SU-DHL-6 (cell line): ENCODE results near the gene GKN1.

Source experiments
- H2AFZ ChIP-seq: fragments of 200-600 bp; sonication (generic); 2 replicates; pipeline ENCODE4 v1.6.1; 2014; ENCODE audit warnings: low read depth, mild to moderate bottlenecking, moderate library complexity, mixed read lengths, antibody characterized with exemption, low read length; ENCODE audit not compliant: severe bottlenecking
- H3F3A ChIP-seq: fragments of 200-600 bp; shearing (Covaris generic); 2 replicates; pipeline ENCODE4 v1.6.0; 2016; ENCODE audit warnings: antibody characterized with exemption, mild to moderate bottlenecking; ENCODE audit not compliant: insufficient read depth
- H3K27ac ChIP-seq: fragments of 200-600 bp; sonication (generic); 2 replicates; pipeline ENCODE4 v1.5.1; 2016; ENCODE audit warnings: low read depth, mild to moderate bottlenecking, low read length, moderate library complexity, mixed read lengths
- H3K27me3 ChIP-seq: fragments of 200-600 bp; sonication (generic), shearing (Covaris generic); 2 replicates; pipeline ENCODE4 v1.6.0; 2014; ENCODE audit warnings: mild to moderate bottlenecking, low read length
- H3K36me3 ChIP-seq: fragments of 200-600 bp; sonication (generic); 2 replicates; pipeline ENCODE4 v1.6.1; 2014; ENCODE audit warnings: mild to moderate bottlenecking, low read length, mixed read lengths
- H3K4me2 ChIP-seq: fragments of 300-600, 200-600 bp; shearing (Covaris generic), sonication (generic); 2 replicates; pipeline ENCODE4 v1.6.0; 2014; ENCODE audit warnings: low read length, low read depth, mild to moderate bottlenecking; ENCODE audit not compliant: poor library complexity, severe bottlenecking
- H3K4me3 ChIP-seq: fragments of 200-600 bp; sonication (generic); 2 replicates; pipeline ENCODE4 v1.5.1; 2014; ENCODE audit warnings: antibody characterized with exemption, low read length, mild to moderate bottlenecking, mixed read lengths; ENCODE audit not compliant: insufficient read depth, poor library complexity, severe bottlenecking
- H3K79me2 ChIP-seq: fragments of 200-600 bp; sonication (generic); 2 replicates; pipeline ENCODE4 v1.6.1; 2014; ENCODE audit warnings: mild to moderate bottlenecking, low read length, moderate library complexity; ENCODE audit not compliant: insufficient read depth
- H3K9ac ChIP-seq: fragments of 200-600 bp; sonication (generic); 2 replicates; pipeline ENCODE4 v1.7.0; 2014; ENCODE audit warnings: mild to moderate bottlenecking, low read length
- H3K9me2 ChIP-seq: fragments of 200-600 bp; sonication (generic); replicated peaks from 2 replicates; pipeline ENCODE4 v1.6.1; 2014; ENCODE audit warnings: low read length; ENCODE audit not compliant: insufficient read depth
- H3K9me3 ChIP-seq: fragments of 200-600 bp; sonication (generic); 2 replicates; pipeline ENCODE4 v1.6.1; 2014; ENCODE audit warnings: low read length, mixed read lengths; ENCODE audit not compliant: insufficient read depth
- H4K20me1 ChIP-seq: fragments of 200-600 bp; sonication (generic); 2 replicates; pipeline ENCODE4 v1.6.1; 2014; ENCODE audit warnings: low read depth, mild to moderate bottlenecking, antibody characterized with exemption, low read length, moderate library complexity, mixed read lengths
- CTCF ChIP-seq: fragments of 200-600 bp; sonication (generic); IDR thresholded peaks from one replicate; pipeline ENCODE4 v1.5.1; 2017; ENCODE audit warnings: antibody characterized with exemption, mild to moderate bottlenecking, low read length, moderate library complexity; ENCODE audit not compliant: insufficient read depth, poor library complexity, severe bottlenecking
- EZH2phosphoT487 ChIP-seq: fragments of 200-600 bp; sonication (generic), shearing (Covaris generic); conservative IDR thresholded peaks from 2 replicates; pipeline ENCODE4 v1.6.1; 2018; ENCODE audit warnings: mild to moderate bottlenecking, antibody characterized with exemption, low read length, moderate library complexity, mixed read lengths

Gene GKN1

GRCh38 chr2:68989035-68989434 is 14.6 kb downstream of the GKN1 start:
- H3K4me3 ChIP-seq, result no peak overlapping the region
- no peak overlapping the region for H2AFZ ChIP-seq
- H3K4me2 ChIP-seq, result no peak overlapping the region
- H3F3A ChIP-seq, result no peaks in the 10 kb centered on the region
- H3K9me3 ChIP-seq, result no peaks in the 10 kb centered on the region
- no peaks in the 10 kb centered on the region for H3K9me2 ChIP-seq
- no peak overlapping the region for H3K9ac ChIP-seq
- no peaks in the 10 kb centered on the region for H3K27me3 ChIP-seq
- H3K27ac ChIP-seq, result no peak overlapping the region
- no peaks in the 10 kb centered on the region for H4K20me1 ChIP-seq
- no peaks in the 10 kb centered on the region for H3K36me3 ChIP-seq
- TF ChIP-seq EZH2phosphoT487 (no peak), CTCF (no peak)
- H3K79me2 ChIP-seq, result no peaks in the 10 kb centered on the region

- H3F3A ChIP-seq, result no peaks in the 10 kb centered on the region
- TF ChIP-seq CTCF (no peak), EZH2phosphoT487 (no peak)
- no peaks in the 10 kb centered on the region for H3K27me3 ChIP-seq
- H3K4me2 ChIP-seq, result no peak overlapping the region
- no peak overlapping the region for H3K4me3 ChIP-seq
- H3K27ac ChIP-seq, result no peak overlapping the region
- H4K20me1 ChIP-seq, result no peaks in the 10 kb centered on the region
- no peaks in the 10 kb centered on the region for H3K79me2 ChIP-seq
- no peaks in the 10 kb centered on the region for H3K9me3 ChIP-seq
- no peaks in the 10 kb centered on the region for H3K9me2 ChIP-seq
- H3K9ac ChIP-seq, result no peak overlapping the region
- no peak overlapping the region for H2AFZ ChIP-seq
- H3K36me3 ChIP-seq, result no peaks in the 10 kb centered on the region
Observed at GRCh38 chr2:68992341-68992740, 17.9 kb downstream of the GKN1 start.

- no peaks in the 10 kb centered on the region for H3F3A ChIP-seq
- no peaks in the 10 kb centered on the region for H4K20me1 ChIP-seq
- H3K27ac ChIP-seq, result no peak overlapping the region
- H2AFZ ChIP-seq, result no peak overlapping the region
- H3K9ac ChIP-seq, result no peak overlapping the region
- H3K9me3 ChIP-seq, result no peaks in the 10 kb centered on the region
- no peak overlapping the region for H3K4me2 ChIP-seq
- H3K9me2 ChIP-seq, result no peaks in the 10 kb centered on the region
- TF ChIP-seq CTCF (no peak), EZH2phosphoT487 (no peak)
- no peaks in the 10 kb centered on the region for H3K79me2 ChIP-seq
- no peak overlapping the region for H3K4me3 ChIP-seq
- no peaks in the 10 kb centered on the region for H3K27me3 ChIP-seq
- no peaks in the 10 kb centered on the region for H3K36me3 ChIP-seq
Observed at GRCh38 chr2:68992933-68993332, 18.5 kb downstream of the GKN1 start.

GRCh38 chr2:68993660-68994059 is 19.2 kb downstream of the GKN1 start:
- no peak for TF ChIP-seq EZH2phosphoT487
- TF ChIP-seq CTCF, result no peak
- no peaks in the 10 kb centered on the region for H3F3A ChIP-seq
- no peak overlapping the region for H3K9ac ChIP-seq

More at GRCh38 chr2:68993660-68994059, 19.2 kb downstream of the GKN1 start:
- H3K36me3 ChIP-seq, result no peaks in the 10 kb centered on the region
- H3K9me2 ChIP-seq, result no peaks in the 10 kb centered on the region
- H3K27ac ChIP-seq, result no peak overlapping the region
- no peaks in the 10 kb centered on the region for H3K9me3 ChIP-seq
- H4K20me1 ChIP-seq, result no peaks in the 10 kb centered on the region
- no peaks in the 10 kb centered on the region for H3K27me3 ChIP-seq
- H3K79me2 ChIP-seq, result no peaks in the 10 kb centered on the region
- no peak overlapping the region for H3K4me3 ChIP-seq
- H2AFZ ChIP-seq, result no peak overlapping the region
- no peak overlapping the region for H3K4me2 ChIP-seq
